IMR-90 (cell line): ENCODE data around the gene ADAMTS8. TPM values are rescaled to one million over a fixed set of nuclear protein-coding genes. Genes with fewer than 3 reads are reported as not detected.

Experiments
- ATAC-seq: fragments of 200-7000 bp; cut with Tn5 transposase; 2 replicates; pipeline ENCODE4 v1.9.1; 2020; ENCODE audit warnings: low read depth, mild to moderate bottlenecking, moderate library complexity
- BruUV-seq: library from RNA; stranded (reverse); fragments of 400-500 nt; replicated peaks from 2 replicates; lab custom pipeline; 2021; lab: Mats Ljungman, UMichigan
- CTCF ChIA-PET: fragments of 300-600 bp; formaldehyde crosslinking; extraction: SDS; loops from one replicate; lab custom pipeline; 2021; ENCODE audit warnings: antibody characterized with exemption; lab: Yijun Ruan, JAX
- POLR2A ChIA-PET: fragments of 300-600 bp; sonication (Branson Sonifier 250); formaldehyde crosslinking; loops from one replicate; lab custom pipeline; 2022; ENCODE audit warnings: antibody characterized with exemption; ENCODE audit not compliant: unreplicated experiment; lab: Charles Lee
- DNase-seq: peaks from one replicate; pipeline ENCODE4 v3.0.0; 2013
- H2AFZ ChIP-seq: replicated peaks from 2 replicates; pipeline ENCODE3; 2013; ENCODE audit warnings: low read length, mild to moderate bottlenecking; ENCODE audit not compliant: poor library complexity
- H2AK5ac ChIP-seq: 2 replicates; pipeline ENCODE4 v1.6.1; 2013; ENCODE audit warnings: low read depth, low read length, inconsistent platforms
- H2AK9ac ChIP-seq: replicated peaks from 2 replicates; pipeline ENCODE3; 2013; ENCODE audit warnings: mild to moderate bottlenecking, low read depth, low read length, moderate library complexity; ENCODE audit not compliant: poor library complexity
- H2BK120ac ChIP-seq: 2 replicates; pipeline ENCODE4 v1.6.1; 2013; ENCODE audit warnings: low read depth, low read length, inconsistent platforms
- H2BK15ac ChIP-seq: 3 replicates; pipeline ENCODE4 v1.6.1; 2013; ENCODE audit warnings: low read depth, low read length, inconsistent platforms
- H2BK20ac ChIP-seq: 2 replicates; pipeline ENCODE4 v1.6.1; 2013; ENCODE audit warnings: low read depth, mild to moderate bottlenecking, inconsistent platforms, low read length, moderate library complexity
- H2BK5ac ChIP-seq: 2 replicates; pipeline ENCODE4 v1.6.1; 2013; ENCODE audit warnings: mild to moderate bottlenecking, low read depth, low read length, inconsistent platforms; ENCODE audit not compliant: poor library complexity, severe bottlenecking
- H3K14ac ChIP-seq: replicated peaks from 2 replicates; pipeline ENCODE4 v1.6.1; 2013; ENCODE audit warnings: low read depth, low read length, inconsistent platforms
- H3K18ac ChIP-seq: 2 replicates; pipeline ENCODE4 v1.6.1; 2013; ENCODE audit warnings: low read depth, low read length, control low read depth
- H3K23ac ChIP-seq: 2 replicates; pipeline ENCODE4 v1.6.1; 2013; ENCODE audit warnings: low read depth, low read length, inconsistent platforms
- H3K27ac ChIP-seq: 2 replicates; pipeline ENCODE4 v1.5.1; 2013; ENCODE audit warnings: mild to moderate bottlenecking, control low read depth, low read length; ENCODE audit not compliant: insufficient read depth
- H3K27me3 ChIP-seq: 2 replicates; pipeline ENCODE4 v1.6.1; 2013; ENCODE audit warnings: low read length; ENCODE audit not compliant: control insufficient read depth, insufficient read depth
- H3K36me3 ChIP-seq: 2 replicates; pipeline ENCODE4 v1.6.1; 2013; ENCODE audit warnings: low read length, mixed read lengths; ENCODE audit not compliant: control insufficient read depth, insufficient read depth
- H3K4ac ChIP-seq: 2 replicates; pipeline ENCODE4 v1.6.1; 2013; ENCODE audit warnings: low read depth, low read length, inconsistent platforms
- H3K4me1 ChIP-seq: 2 replicates; pipeline ENCODE4 v1.6.1; 2013; ENCODE audit warnings: low read length, mixed read lengths; ENCODE audit not compliant: control insufficient read depth, insufficient read depth
- H3K4me2 ChIP-seq: 2 replicates; pipeline ENCODE4 v1.6.1; 2013; ENCODE audit warnings: low read depth, mild to moderate bottlenecking, control low read depth, low read length, moderate library complexity
- H3K4me3 ChIP-seq: 2 replicates; pipeline ENCODE4 v1.5.1; 2013; ENCODE audit warnings: low read depth, mild to moderate bottlenecking, control low read depth, low read length, moderate library complexity; ENCODE audit not compliant: insufficient read depth
- H3K56ac ChIP-seq: 2 replicates; pipeline ENCODE4 v1.6.1; 2013; ENCODE audit warnings: low read length, inconsistent platforms; ENCODE audit not compliant: insufficient read depth; ENCODE audit errors: extremely low read depth
- H3K79me1 ChIP-seq, 2 experiments: 2 replicates each; pipeline ENCODE4 v1.6.1; 2013; ENCODE audit warnings: low read length in 2 of 2, inconsistent platforms in 1 of 2, low read depth in 1 of 2
- H3K9ac ChIP-seq: 2 replicates; pipeline ENCODE4 v1.6.1; 2013; ENCODE audit warnings: low read depth, low read length, control low read depth
- H3K9me1 ChIP-seq: 2 replicates; pipeline ENCODE4 v1.6.1; 2013; ENCODE audit warnings: low read length, inconsistent platforms; ENCODE audit not compliant: insufficient read depth
- H3K9me3 ChIP-seq: 2 replicates; pipeline ENCODE4 v1.6.1; 2013; ENCODE audit warnings: low read length; ENCODE audit not compliant: control insufficient read depth, insufficient read depth
- H4K20me1 ChIP-seq: 2 replicates; pipeline ENCODE4 v1.6.1; 2013; ENCODE audit warnings: low read length, inconsistent platforms; ENCODE audit not compliant: insufficient read depth
- H4K5ac ChIP-seq: 2 replicates; pipeline ENCODE4 v1.6.1; 2013; ENCODE audit warnings: mild to moderate bottlenecking, low read depth, low read length, control low read depth
- H4K8ac ChIP-seq, 2 experiments: 2 replicates each; pipeline ENCODE4 v1.6.1; 2013; ENCODE audit warnings: low read depth in 2 of 2, low read length in 2 of 2, control low read depth in 1 of 2, inconsistent platforms in 1 of 2
- H4K91ac ChIP-seq: 2 replicates; pipeline ENCODE4 v1.6.1; 2013; ENCODE audit warnings: low read depth, low read length, inconsistent platforms; ENCODE audit not compliant: insufficient read depth
- BHLHE40 ChIP-seq: fragments of 150-350 bp; IDR thresholded peaks from 2 replicates; pipeline ENCODE4 v1.6.1; 2016; ENCODE audit warnings: mild to moderate bottlenecking, low read depth, low read length
- CHD1 ChIP-seq: IDR thresholded peaks from 2 replicates; pipeline ENCODE4 v1.6.1; 2012; ENCODE audit warnings: low read depth, low read length, improper control_type of control experiment
- ELK1 ChIP-seq: fragments of 150-350 bp; IDR thresholded peaks from 2 replicates; pipeline ENCODE4 v1.6.1; 2016; ENCODE audit warnings: low read depth, mild to moderate bottlenecking, low read length, moderate library complexity, borderline replicate concordance
- FOS ChIP-seq: fragments of 150-350 bp; IDR thresholded peaks from 2 replicates; pipeline ENCODE4 v1.6.1; 2016; ENCODE audit warnings: low read depth, low read length
- MAFK ChIP-seq: IDR thresholded peaks from 2 replicates; pipeline ENCODE4 v1.6.1; 2012; ENCODE audit warnings: low read depth, low read length, improper control_type of control experiment
- MXI1 ChIP-seq: IDR thresholded peaks from 2 replicates; pipeline ENCODE4 v1.6.1; 2012; ENCODE audit warnings: low read depth, mild to moderate bottlenecking, low read length, moderate library complexity, borderline replicate concordance
- NFE2L2 ChIP-seq: fragments of 150-350 bp; IDR thresholded peaks from 2 replicates; pipeline ENCODE4 v1.6.1; 2016; ENCODE audit warnings: low read depth, mild to moderate bottlenecking, low read length
- POLR2A ChIP-seq: IDR thresholded peaks from 2 replicates; pipeline ENCODE4 v1.6.1; 2012; ENCODE audit warnings: mild to moderate bottlenecking, low read depth, low read length
- RAD21 ChIP-seq: IDR thresholded peaks from 2 replicates; pipeline ENCODE4 v1.6.1; 2012; ENCODE audit warnings: low read length, improper control_type of control experiment
- RCOR1 ChIP-seq: IDR thresholded peaks from 2 replicates; pipeline ENCODE4 v1.6.1; 2012; ENCODE audit warnings: mild to moderate bottlenecking, low read length, improper control_type of control experiment; ENCODE audit not compliant: insufficient replicate concordance
- RFX5 ChIP-seq: IDR thresholded peaks from 2 replicates; pipeline ENCODE4 v1.8.0; 2012; ENCODE audit warnings: low read depth, mild to moderate bottlenecking, low read length, moderate library complexity
- SMC3 ChIP-seq: fragments of 150-350 bp; IDR thresholded peaks from 2 replicates; pipeline ENCODE4 v1.6.1; 2016; ENCODE audit warnings: low read depth, mild to moderate bottlenecking, antibody characterized with exemption, low read length, moderate library complexity
- WGBS, 2 experiments: methylation state at CpG; one replicate each; pipeline versions ENCODE4 v1.1.5 to v1.1.7; 2013; ENCODE audit warnings: missing lambda C conversion rate in 2 of 2; ENCODE audit not compliant: insufficient read length in 1 of 2; ENCODE audit errors: extremely low coverage in 2 of 2; 5-methylcytosine and 5-hydroxymethylcytosine counted together
- dilution Hi-C: fragments of 300-500 bp; cut with HindIII; formaldehyde crosslinking; loops from one replicate; pipeline ENCODE4 v1.14.3; 2018; ENCODE audit warnings: low sequenced_read_pairs; ENCODE audit not compliant: unreplicated experiment
- in situ Hi-C: fragments of 300-500 bp; cut with MboI; formaldehyde crosslinking; loops from 3 replicates; pipeline ENCODE4 v1.14.3; 2019; ENCODE audit warnings: low sequenced_read_pairs, inconsistent platforms, mixed read lengths
- intact Hi-C: fragments of 100-400 bp; cut with micrococcal nuclease; formaldehyde crosslinking; loops from 2 replicates; pipeline ENCODE4 v1.10.0; 2022
- polyA plus RNA-seq, 3 experiments: library from polyadenylated mRNA; depleted of rRNA; stranded (reverse); fragments of >200 nt; gene quantifications; 2 replicates each; pipeline ENCODE4 v1.2.3, GENCODE V29; 2012; ENCODE audit warnings: low replicate concordance in 1 of 3
- total RNA-seq: library from RNA; depleted of rRNA; stranded (reverse); fragments of >200 nt; gene quantifications from 2 replicates; pipeline ENCODE4 v1.2.3, GENCODE V29; 2012

Gene ADAMTS8
- total and polyA plus RNA-seq, 2 of the 4 experiments (the other 2 are of a cell fraction) = under 0.01 to 0.60 TPM

GRCh38 chr11:130423541-130424142, 4.8 kb downstream of the ADAMTS8 start:
- in situ Hi-C loops (loop anchor here (25.0 kb wide), 2 partner anchors 1464 to 1639 kb away; no protein-coding TSS in a partner anchor), dilution Hi-C loops (no loop called here), intact Hi-C loops (no loop called here)
- ChIA-PET CTCF (no interaction called here), POLR2A (no interaction called here)
- Histone ChIP-seq H2BK20ac (no peak overlapping the region; the same call in 1 of the 2 replicates), H3K4me1 (peaks cover 26% of the 10 kb centered on the region), H3K9ac (no peak overlapping the region), H4K20me1 (no peaks in the 10 kb centered on the region; the same call in 1 of the 2 replicates), H2BK120ac (no peak overlapping the region), H2AFZ (no peak overlapping the region), H3K27ac (no peak overlapping the region), H3K18ac (no peak overlapping the region), H3K9me1 (peaks cover 13% of the 10 kb centered on the region), H3K4me2 (no peak overlapping the region), H4K91ac (no peak overlapping the region), H2AK5ac (peak overlapping the region; percentile 12; the same call in 1 of the 2 replicates), H4K8ac (no peak overlapping the region), H3K23ac (no peak overlapping the region), H3K14ac (no peak overlapping the region), H3K27me3 (peaks cover 48% of the 10 kb centered on the region), H2BK5ac (no peak overlapping the region), H3K79me1 (no peaks in the 10 kb centered on the region), H3K36me3 (peaks cover 2% of the 10 kb centered on the region; the same call in 1 of the 2 replicates), H3K9me3 (no peaks in the 10 kb centered on the region; the same call in 1 of the 2 replicates), H2AK9ac (no peak overlapping the region), H3K4ac (no peak overlapping the region), H2BK15ac (no peak overlapping the region), H3K4me3 (no peak overlapping the region), H4K5ac (no peak overlapping the region), H3K56ac (no peak overlapping the region)
- DNase-seq (no peak), ATAC-seq (no peak)
- TF ChIP-seq SMC3 (no peak), CHD1 (no peak), RAD21 (no peak), ELK1 (no peak), MAFK (no peak), NFE2L2 (no peak), FOS (no peak), MXI1 (no peak), RFX5 (no peak), RCOR1 (no peak), BHLHE40 (no peak), POLR2A (no peak)
- BruUV-seq = no TSS peak
- WGBS, 2 experiments = 83% methylated on average over 11 of the region's 16 CpGs; no CpG with 5 or more reads in 1 of the 2 experiments
